ENCODE data around the gene KRT33A.
"Not testable (repeated sequence)": the region's sequence is repeated elsewhere in the genome, so short reads cannot be mapped to it uniquely, and the experiment has no call there.

The KRT33A gene

DNA sequence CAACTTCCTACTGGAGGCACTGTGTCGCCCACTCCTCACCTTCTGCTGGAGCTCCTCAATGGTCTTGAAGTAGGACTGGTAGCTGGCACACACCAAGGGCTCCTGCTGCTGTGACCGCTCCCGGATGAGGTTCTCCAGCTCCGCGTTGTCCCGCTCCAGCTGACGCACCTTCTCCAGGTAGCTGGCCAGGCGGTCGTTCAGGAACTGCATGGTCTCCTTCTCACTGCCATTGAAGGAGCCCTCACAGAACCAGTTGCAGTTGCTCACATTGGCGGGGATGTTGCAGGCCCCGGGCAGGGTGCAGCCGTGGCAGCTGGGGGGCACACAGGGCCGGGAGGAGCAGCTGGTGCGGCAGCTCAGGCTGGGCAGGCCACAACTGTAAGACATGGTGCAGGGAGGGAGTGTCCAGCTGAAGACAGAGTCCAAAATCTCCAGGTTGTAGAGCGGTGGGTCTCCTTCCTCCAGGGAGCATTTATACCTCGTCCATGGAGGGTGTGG is at the start of gene KRT33A:
Gene KRT33A (minus strand): TSS at position 448 of the 498 bp plus-strand sequence. CDS start 61 bp downstream, at position 387.
- DNase-seq (ENCODE audit: low spot score), result not testable (repeated sequence)

DNA sequence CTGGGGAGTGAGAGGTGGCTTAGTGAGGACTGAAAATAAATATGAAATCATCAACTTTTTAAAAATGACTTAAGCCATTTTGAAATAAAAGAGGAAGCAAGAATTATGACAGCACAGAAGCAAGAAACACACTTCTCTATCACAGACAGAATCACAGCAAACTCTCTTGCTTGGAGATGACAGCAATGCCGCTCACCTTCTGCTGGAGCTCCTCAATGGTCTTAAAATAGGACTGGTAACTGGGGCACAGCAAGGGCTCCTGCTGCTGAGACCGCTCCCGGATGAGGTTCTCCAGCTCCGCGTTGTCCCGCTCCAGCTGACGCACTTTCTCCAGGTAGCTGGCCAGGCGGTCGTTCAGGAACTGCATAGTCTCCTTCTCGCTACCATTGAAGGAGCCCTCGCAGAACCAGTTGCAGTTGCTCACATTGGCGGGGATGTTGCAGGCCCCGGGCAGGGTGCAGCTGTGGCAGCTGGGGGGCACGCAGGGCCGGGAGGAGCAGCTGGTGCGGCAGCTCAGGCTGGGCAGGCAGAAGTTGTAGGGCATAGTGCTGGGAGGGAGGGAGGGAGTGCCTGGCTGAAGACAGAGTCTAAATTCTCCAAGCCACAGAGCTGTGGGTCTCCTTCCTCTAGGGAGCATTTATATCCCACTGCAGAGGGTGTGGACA is 46.5 kb upstream of the KRT33A start, which contains the start of gene KRT31:
Gene KRT31 (minus strand): TSS at position 613 of the 665 bp plus-strand sequence. CDS start 69 bp downstream, at position 544.
- DNase-seq (ENCODE audit: low spot score), result no peak

DNA sequence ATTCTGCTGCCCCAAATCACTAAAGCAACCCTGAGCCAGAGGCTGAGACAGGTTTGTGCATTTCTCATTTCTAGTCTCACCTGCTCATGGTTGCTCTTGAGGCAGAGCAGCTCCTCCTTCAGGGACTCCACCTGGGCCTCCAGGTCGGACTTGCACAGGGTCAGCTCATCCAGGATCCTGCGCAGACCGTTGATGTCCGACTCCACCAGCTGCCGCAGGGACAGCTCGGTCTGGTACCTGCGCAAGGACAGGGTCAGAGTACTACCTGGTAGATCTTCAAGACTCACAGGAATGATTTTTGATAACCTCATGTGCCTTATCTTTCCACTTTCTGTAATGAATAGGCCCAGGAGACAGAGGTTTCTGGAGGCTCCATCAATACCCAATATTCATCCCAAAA is 45.7 kb upstream of the KRT33A start:
- no peak for DNase-seq (ENCODE audit: low spot score)

- DNase-seq (ENCODE audit: low spot score), result no peak
Observed at GRCh38 chr17:41395611-41396010, 45.0 kb upstream of the KRT33A start.

DNA sequence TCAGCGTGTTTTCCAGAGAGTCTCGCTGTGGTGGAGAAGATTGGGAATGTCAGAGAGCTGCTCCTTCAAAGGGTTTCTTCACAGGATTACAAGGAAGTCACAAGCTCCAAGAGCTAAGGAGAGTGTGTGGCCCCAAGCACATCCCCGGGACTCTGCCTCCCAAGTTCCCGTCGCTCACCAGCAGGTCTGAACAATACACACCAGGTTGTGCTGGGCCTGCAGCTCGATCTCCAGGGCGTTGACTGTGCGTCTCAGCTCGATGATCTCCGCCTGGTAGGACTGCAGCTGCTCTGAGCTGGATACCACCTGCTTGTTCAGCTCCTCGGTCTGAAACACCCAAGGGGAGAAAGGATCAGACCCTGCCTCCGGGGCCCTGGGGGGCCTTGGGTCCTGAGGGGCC is 44.4 kb upstream of the KRT33A start:
- DNase-seq (ENCODE audit: low spot score), result not testable (repeated sequence)

GRCh38 chr17:41394254-41394996 is 43.8 kb upstream of the KRT33A start:
- DNase-seq (ENCODE audit: low spot score), result no peak

GRCh38 chr17:41393826-41394225 is 43.2 kb upstream of the KRT33A start:
- DNase-seq (ENCODE audit: low spot score), result no peak

DNA sequence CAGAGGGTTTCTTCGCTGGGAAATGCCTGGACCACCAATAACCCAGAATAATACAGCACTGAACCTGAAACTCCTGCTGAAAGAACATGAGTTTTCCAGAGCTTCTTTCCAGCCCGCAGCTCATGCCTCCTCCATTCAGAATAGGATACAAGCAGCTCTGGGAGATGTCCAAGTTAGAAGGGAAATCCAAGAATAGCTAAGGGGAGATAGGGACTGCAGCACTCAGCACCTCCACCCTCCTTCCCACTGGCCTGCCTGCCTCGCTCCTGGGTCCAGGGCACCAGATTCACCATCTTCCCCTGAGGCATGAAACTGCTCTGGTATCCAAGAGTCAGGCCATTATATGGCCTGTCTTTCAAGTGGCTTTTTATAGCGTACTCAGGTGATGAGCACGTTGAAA is 42.7 kb upstream of the KRT33A start:
- no peak for DNase-seq (ENCODE audit: low spot score)

- no peak for DNase-seq (ENCODE audit: low spot score)
Observed at GRCh38 chr17:41392278-41392677, 41.6 kb upstream of the KRT33A start.

GRCh38 chr17:41391535-41391934 is 40.9 kb upstream of the KRT33A start:
- DNase-seq (ENCODE audit: low spot score), result no peak

DNA sequence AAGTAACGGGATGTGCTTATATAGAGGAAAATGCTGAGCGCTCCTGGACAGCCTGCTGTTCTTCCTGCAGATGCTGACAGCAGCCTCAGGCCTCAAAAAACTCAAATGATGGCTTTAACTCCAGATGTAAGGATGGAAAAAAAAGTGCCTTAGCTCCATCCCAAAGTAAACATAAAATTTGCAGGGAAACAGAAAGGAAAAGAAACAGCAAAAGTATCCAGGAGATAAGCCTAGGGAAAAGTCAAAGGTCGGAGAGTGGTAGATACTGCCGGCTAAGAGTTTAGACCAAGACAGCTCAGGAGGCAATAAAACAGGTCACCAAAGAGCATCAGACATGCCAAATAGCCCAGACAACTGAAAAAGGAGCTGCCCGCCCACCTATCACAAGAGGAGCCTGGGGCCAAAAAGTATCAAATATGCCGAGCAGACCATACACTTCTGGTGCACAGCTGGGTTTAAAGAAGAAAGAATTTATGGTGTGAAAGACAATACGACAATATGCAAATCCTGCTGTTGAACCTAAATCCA is 39.8 kb upstream of the KRT33A start:
- DNase-seq (ENCODE audit: low spot score), result no peak

DNA sequence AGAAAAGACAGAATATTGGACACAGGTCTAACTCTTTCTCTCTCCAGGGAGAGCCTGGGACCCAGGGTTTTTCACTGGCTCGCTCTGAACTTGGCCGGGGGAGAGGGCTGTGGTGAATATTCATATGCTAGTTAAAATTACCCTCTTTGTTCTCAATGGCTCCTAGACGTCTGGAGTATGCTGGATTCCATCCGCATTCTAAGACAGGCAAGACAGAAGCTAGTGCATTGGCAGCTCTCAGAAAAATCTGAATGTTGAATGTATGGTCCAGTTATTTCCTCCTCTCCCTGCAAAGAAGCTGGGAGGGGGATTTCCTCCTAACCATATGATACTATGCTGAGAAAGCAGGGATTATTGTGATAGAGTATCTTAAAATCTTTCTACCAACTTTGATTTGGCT is 37.0 kb upstream of the KRT33A start:
- DNase-seq (ENCODE audit: low spot score), result no peak

DNA sequence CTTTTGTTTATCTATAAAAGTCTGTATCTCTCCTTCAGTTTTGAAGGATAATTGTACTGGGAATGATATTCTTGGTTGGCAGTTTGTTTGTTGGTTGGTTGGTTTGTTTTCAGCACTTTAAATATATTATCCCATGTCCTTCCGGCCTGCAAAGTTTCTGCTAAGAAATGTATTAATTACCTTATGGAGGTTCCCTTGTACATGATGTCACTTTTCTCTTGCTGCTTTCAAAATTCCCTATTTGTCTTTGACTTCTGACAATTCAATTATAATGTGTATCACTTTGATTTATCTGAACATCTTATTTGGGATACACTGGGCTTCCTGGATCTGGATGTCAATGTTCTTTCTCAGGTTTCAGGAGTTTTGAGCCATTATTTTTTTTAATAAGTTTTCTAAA is 35.6 kb upstream of the KRT33A start:
- DNase-seq (ENCODE audit: low spot score), result no peak

- no peak for DNase-seq (ENCODE audit: low spot score)
Observed at GRCh38 chr17:41383690-41384089, 33.1 kb upstream of the KRT33A start.

DNA sequence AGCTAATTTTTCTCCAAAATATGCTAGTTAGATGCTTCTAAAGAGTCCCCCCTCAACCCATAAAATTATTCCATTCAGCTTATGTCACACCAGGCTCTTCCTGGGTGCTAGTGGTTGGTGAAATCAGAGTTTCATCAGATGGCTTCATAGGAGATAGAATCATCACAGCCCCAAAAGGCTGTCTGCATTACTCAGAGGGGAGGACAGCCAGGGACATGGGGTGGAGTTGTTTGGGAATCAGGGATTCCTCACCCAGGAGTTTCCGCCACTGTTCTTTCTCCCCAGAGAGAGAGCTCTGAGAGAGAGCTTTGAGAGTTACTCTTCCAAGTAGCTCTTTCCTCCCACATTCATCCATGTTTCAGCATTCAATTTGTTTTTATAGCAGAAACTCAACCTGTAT is 31.8 kb upstream of the KRT33A start:
- DNase-seq (ENCODE audit: low spot score), result no peak

GRCh38 chr17:41381943-41382342 is 31.3 kb upstream of the KRT33A start, which contains the start of gene KRT34:
Gene KRT34, minus strand, starts transcription at chr17:41382306. Its CDS starts 60 bp downstream, at chr17:41382246.
- not testable (repeated sequence) for DNase-seq (ENCODE audit: low spot score)

- DNase-seq (ENCODE audit: low spot score), result not testable (repeated sequence)
Observed at GRCh38 chr17:41380091-41380490, 29.5 kb upstream of the KRT33A start.

- DNase-seq (ENCODE audit: low spot score), result no peak
Observed at GRCh38 chr17:41377546-41377945, 26.9 kb upstream of the KRT33A start.

DNA sequence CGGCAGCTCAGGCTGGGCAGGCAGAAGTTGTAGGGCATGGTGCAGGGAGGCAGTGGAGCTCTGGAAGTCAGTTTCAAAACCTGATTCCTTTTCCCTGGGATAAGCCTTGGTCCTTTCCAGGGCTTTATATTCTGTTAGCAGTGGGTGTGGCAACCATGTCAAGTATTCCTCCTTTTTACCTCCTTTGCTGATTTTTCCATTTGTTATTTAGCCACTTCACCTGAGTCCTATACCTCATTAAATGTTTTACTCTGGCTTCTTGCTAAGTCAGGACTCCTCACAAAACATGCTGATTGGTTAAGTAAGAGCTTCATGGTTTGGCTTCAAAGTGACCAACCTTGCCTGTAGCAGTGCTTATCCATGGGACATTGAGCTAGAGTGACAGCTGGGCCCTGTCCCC is 19.1 kb upstream of the KRT33A start, which contains the start of gene KRT33B:
Gene KRT33B (minus strand): TSS at position 101 of the 400 bp plus-strand sequence. CDS start 63 bp downstream, at position 38.
- DNase-seq (ENCODE audit: low spot score), result no peak

GRCh38 chr17:41369023-41369422 is 18.4 kb upstream of the KRT33A start:
- DNase-seq (ENCODE audit: low spot score), result no peak

GRCh38 chr17:41367426-41368075 is 16.9 kb upstream of the KRT33A start:
- DNase-seq (ENCODE audit: low spot score), result no peak

DNA sequence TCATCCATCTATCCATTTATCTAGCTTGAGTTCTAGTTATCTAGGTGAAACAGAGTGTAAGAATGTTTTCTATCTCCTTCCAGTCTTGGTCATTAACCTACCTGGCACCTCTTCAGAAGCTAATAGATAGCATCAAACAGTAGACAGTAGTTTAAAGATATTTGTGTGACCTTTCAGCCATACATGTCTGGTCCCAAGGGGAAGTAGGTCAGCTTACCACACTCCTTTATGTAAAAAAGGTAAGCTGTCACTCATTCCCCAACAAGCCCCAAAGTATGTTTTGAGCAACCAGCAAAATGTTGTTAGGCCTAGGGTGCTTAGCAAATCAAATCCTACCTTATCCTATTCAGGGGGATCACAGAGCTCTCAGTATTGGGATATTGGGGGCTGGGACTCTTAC is 15.4 kb upstream of the KRT33A start:
- DNase-seq (ENCODE audit: low spot score), result no peak
